GM12864 (cell line): ENCODE data around the gene PLEKHA8.

Experiments
- DNase-seq: peaks from one replicate; pipeline ENCODE4 v3.0.0-alpha.2; 2011; ENCODE audit warnings: low read depth
- H3K4me3 ChIP-seq: 2 replicates; pipeline ENCODE4 v1.5.1; 2011; ENCODE audit warnings: mild to moderate bottlenecking, low read depth, low read length, control low read depth
- CTCF ChIP-seq: IDR thresholded peaks from 2 replicates; pipeline ENCODE4 v1.5.1; 2011; ENCODE audit warnings: low read depth, mild to moderate bottlenecking, moderate library complexity, low read length, control low read depth, inconsistent platforms; ENCODE audit errors: missing control alignments

PLEKHA8 gene

GRCh38 chr7:30114536-30115238, 86.5 kb downstream of the PLEKHA8 start:
- no peak for TF ChIP-seq CTCF
- H3K4me3 ChIP-seq, result no peak overlapping the region

GRCh38 chr7:30115709-30116297, 87.6 kb downstream of the PLEKHA8 start:
- TF ChIP-seq CTCF, result no peak
- no peak for DNase-seq

More at GRCh38 chr7:30114536-30115238, 86.5 kb downstream of the PLEKHA8 start:
- DNase-seq, result no peak

DNA sequence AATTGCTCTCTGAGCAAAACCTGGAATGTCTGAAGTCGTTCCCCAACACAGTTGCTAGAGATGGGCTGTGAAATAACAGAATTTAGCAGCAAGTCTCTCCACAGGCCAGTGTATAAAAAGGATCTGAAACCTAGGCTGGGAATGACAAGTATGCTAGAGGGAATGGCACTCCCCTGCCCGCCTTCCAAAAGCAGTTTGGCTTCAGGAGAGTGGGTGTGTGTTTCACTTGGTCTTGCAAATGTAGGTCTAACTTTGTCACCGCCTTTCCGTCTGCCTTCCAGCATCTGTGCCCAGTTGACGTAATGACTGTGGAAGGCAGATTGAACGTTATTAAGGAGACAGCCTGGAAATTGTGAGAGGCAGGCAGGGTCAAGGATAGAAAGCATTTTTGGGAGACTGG, 88.6 kb downstream of the PLEKHA8 start:
- H3K4me3 ChIP-seq, result no peak overlapping the region
- no peak for TF ChIP-seq CTCF
- no peak for DNase-seq

More at GRCh38 chr7:30115709-30116297, 87.6 kb downstream of the PLEKHA8 start:
- no peak overlapping the region for H3K4me3 ChIP-seq

GRCh38 chr7:30117896-30118295, 89.7 kb downstream of the PLEKHA8 start:
- TF ChIP-seq CTCF, result no peak
- H3K4me3 ChIP-seq, result no peak overlapping the region
- DNase-seq, result no peak

GRCh38 chr7:30119890-30120577, 91.8 kb downstream of the PLEKHA8 start:
- H3K4me3 ChIP-seq, result no peak overlapping the region
- TF ChIP-seq CTCF, result no peak
- DNase-seq, result no peak

DNA sequence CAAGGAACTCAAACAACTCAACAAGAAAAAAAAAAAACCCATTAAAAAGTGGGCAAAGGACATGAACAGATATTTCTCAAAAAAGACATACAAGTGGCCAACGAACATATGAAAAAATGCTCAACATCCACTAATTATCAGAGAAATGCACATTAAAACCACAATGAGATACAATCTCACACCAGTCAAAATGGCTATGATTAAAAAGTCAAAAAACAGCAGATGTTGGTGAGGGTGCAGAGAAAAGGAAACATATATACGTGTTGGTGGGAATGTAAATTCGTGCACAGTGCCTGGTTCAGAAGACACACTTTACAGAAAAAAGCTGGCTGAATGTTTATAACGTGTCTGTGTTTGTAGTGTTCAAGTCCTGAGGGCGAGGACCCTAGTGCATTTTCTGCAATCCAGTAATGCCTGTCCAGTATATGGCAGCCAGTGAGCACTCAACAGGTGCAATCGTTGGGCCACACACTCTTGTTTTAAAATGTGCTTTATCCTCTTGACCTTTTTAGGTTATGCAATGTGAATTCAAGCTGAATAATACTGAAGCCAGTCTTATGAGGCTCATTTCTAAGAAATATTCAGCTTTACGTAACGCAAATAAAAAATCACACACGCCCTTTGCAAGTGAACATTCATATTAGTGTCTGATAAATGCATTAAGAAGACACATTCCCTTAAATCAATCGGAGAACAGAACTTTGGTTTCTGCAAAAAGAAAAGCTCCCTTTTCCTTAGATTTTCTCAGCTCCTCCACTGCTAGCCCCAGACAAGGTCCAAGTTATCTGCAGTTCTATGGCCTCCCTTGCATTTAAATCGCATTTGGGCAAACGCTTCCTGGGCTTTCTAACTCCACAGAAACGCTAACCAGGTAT, 105.8 kb downstream of the PLEKHA8 start:
- no peak for TF ChIP-seq CTCF
- DNase-seq, result no peak
- peak overlapping the region; percentile 70 for H3K4me3 ChIP-seq
